A549 (cell line): ENCODE results near the gene CTIF. TPM values are rescaled to one million over a fixed set of nuclear protein-coding genes. Genes with fewer than 3 reads are reported as not detected.

Experiments
- ATAC-seq, 2 experiments: fragments of 200-7000 bp in 1 of 2; fragments of >200 bp in 1 of 2; cut with Nextera tagmentation in 1 of 2; cut with Tn5 transposase in 1 of 2; 3 replicates each; pipeline versions ENCODE4 v1.8.0 to v1.9.1; 2018 to 2020; ENCODE audit warnings: mild to moderate bottlenecking in 1 of 2, moderate library complexity in 1 of 2
- CTCF ChIA-PET: fragments of 300-600 bp; sonication (Branson Sonifier 250); formaldehyde crosslinking; extraction: SDS; loops from one replicate; lab custom pipeline; 2021; ENCODE audit warnings: antibody characterized with exemption, inconsistent platforms; lab: Yijun Ruan, JAX
- POLR2A ChIA-PET: fragments of 350-600 bp; formaldehyde crosslinking; extraction: SDS; loops from one replicate; lab custom pipeline; 2021; ENCODE audit warnings: antibody characterized with exemption, inconsistent platforms; lab: Yijun Ruan, JAX
- DNase-seq, 2 experiments: peaks; one replicate each; pipeline versions ENCODE4 v3.0.0 to v3.0.0-alpha.2; 2011 to 2016; ENCODE audit warnings: low read depth in 1 of 2, low spot score in 1 of 2
- FAIRE-seq: peaks from 2 replicates; lab custom pipeline; 2011; peaks lifted over from hg19 to GRCh38; lab: Jason Lieb, UNC
- H3K27ac ChIP-seq, 2 experiments: fragments of >200 bp; sonication (Bioruptor Twin); formaldehyde crosslinking; 3 replicates each; pipeline ENCODE4 v1.5.1; 2016 to 2017
- H3K4me1 ChIP-seq: fragments of >200 bp; sonication (Bioruptor Twin); formaldehyde crosslinking; 3 replicates; pipeline ENCODE4 v1.6.1; 2016
- H3K4me2 ChIP-seq: fragments of >200 bp; sonication (Bioruptor Twin); formaldehyde crosslinking; 3 replicates; pipeline ENCODE4 v1.6.1; 2016
- H3K4me3 ChIP-seq: fragments of >200 bp; sonication (Bioruptor Twin); formaldehyde crosslinking; 3 replicates; pipeline ENCODE4 v1.5.1; 2016
- H3K9me3 ChIP-seq: fragments of >200 bp; sonication (Bioruptor Twin); formaldehyde crosslinking; 3 replicates; pipeline ENCODE4 v1.6.1; 2016
- EP300 ChIP-seq, 2 experiments: fragments of >200 bp; sonication (Bioruptor Twin); formaldehyde crosslinking; IDR thresholded peaks; 2 replicates in 1 of 2; 3 replicates in 1 of 2; pipeline ENCODE4 v1.6.1; 2016 to 2017
- FOXS1 ChIP-seq: fragments of 250-450 bp; sonication (Bioruptor Pico); IDR thresholded peaks from 2 replicates; pipeline ENCODE4 v1.5.0; 2020; ENCODE audit warnings: mild to moderate bottlenecking, moderate library complexity
- GATA3 ChIP-seq: IDR thresholded peaks from 2 replicates; pipeline ENCODE4 v1.6.1; 2012; ENCODE audit warnings: borderline replicate concordance
- HOXB5 ChIP-seq: fragments of 250-450 bp; sonication (Bioruptor Pico); IDR thresholded peaks from 2 replicates; pipeline ENCODE4 v1.5.0; 2020; ENCODE audit warnings: mild to moderate bottlenecking, moderate library complexity
- JUN ChIP-seq, 2 experiments: fragments of >200 bp; sonication (Bioruptor Twin); formaldehyde crosslinking; IDR thresholded peaks; 2 replicates in 1 of 2; 3 replicates in 1 of 2; pipeline ENCODE4 v1.6.1; 2016 to 2017
- JUNB ChIP-seq: fragments of >200 bp; sonication (Bioruptor Twin); formaldehyde crosslinking; IDR thresholded peaks from 2 replicates; pipeline ENCODE4 v1.6.1; 2016
- NR3C1 ChIP-seq: fragments of >200 bp; sonication (Bioruptor Twin); formaldehyde crosslinking; IDR thresholded peaks from 3 replicates; pipeline ENCODE4 v1.6.1; 2017
- PHF8 ChIP-seq: fragments of 200-600 bp; sonication (generic); IDR thresholded peaks from 2 replicates; pipeline ENCODE4 v1.6.1; 2016; ENCODE audit warnings: low read depth, mild to moderate bottlenecking, antibody characterized with exemption, moderate library complexity, borderline replicate concordance
- RARB ChIP-seq: fragments of 250-450 bp; sonication (Bioruptor Pico); IDR thresholded peaks from 2 replicates; pipeline ENCODE4 v1.8.0; 2021; ENCODE audit warnings: mild to moderate bottlenecking, moderate library complexity
- RFX5 ChIP-seq: fragments of 450-650 bp; IDR thresholded peaks from 2 replicates; pipeline ENCODE4 v1.7.1; 2014; ENCODE audit warnings: antibody characterized with exemption, mild to moderate bottlenecking, moderate library complexity
- SMC3 ChIP-seq: fragments of >200 bp; sonication (Bioruptor Twin); formaldehyde crosslinking; IDR thresholded peaks from 3 replicates; pipeline ENCODE4 v1.6.1; 2018; ENCODE audit warnings: inconsistent platforms
- TFCP2L1 ChIP-seq: fragments of 250-450 bp; sonication (Bioruptor Pico); IDR thresholded peaks from 2 replicates; pipeline ENCODE4 v1.5.0; 2021; ENCODE audit warnings: mild to moderate bottlenecking
- ZSCAN20 ChIP-seq: fragments of 250-450 bp; sonication (Bioruptor Pico); IDR thresholded peaks from 2 replicates; pipeline ENCODE4 v1.8.0; 2022; ENCODE audit warnings: mild to moderate bottlenecking, moderate library complexity
- WGBS: methylation state at CpG from one replicate; pipeline ENCODE4 v1.1.6; 2017; ENCODE audit errors: missing lambda C conversion rate; 5-methylcytosine and 5-hydroxymethylcytosine counted together
- polyA plus RNA-seq, 4 experiments: library from polyadenylated mRNA; depleted of rRNA in 3 of 4; stranded (reverse); fragments of >200 nt; fragmentation: RNase III in 1 of 4; extraction: RNeasy Plus Mini Kit Qiagen cat#74134 plus additional on column Dnase treatment in 1 of 4; gene quantifications; 2 replicates in 3 of 4; 3 replicates in 1 of 4; pipeline ENCODE4 v1.2.3, GENCODE V29; 2011 to 2017
- TF ChIP-seq, protein P1 (sequence below): fragments of >200 bp; sonication (Bioruptor Twin); formaldehyde crosslinking; IDR thresholded peaks from 3 replicates; pipeline ENCODE4 v1.6.1; 2016
- TF ChIP-seq, protein P2 (sequence below): IDR thresholded peaks from 2 replicates; pipeline ENCODE4 v1.6.1; 2012
- TF ChIP-seq, protein P3 (sequence below): fragments of >200 bp; sonication (Bioruptor Twin); formaldehyde crosslinking; IDR thresholded peaks from 3 replicates; pipeline ENCODE4 v1.5.1; 2016

Gene CTIF
- polyA plus RNA-seq, 2 of the 4 experiments (the other 2 are of a cell fraction), result 17.0 to 24.7 TPM

DNA sequence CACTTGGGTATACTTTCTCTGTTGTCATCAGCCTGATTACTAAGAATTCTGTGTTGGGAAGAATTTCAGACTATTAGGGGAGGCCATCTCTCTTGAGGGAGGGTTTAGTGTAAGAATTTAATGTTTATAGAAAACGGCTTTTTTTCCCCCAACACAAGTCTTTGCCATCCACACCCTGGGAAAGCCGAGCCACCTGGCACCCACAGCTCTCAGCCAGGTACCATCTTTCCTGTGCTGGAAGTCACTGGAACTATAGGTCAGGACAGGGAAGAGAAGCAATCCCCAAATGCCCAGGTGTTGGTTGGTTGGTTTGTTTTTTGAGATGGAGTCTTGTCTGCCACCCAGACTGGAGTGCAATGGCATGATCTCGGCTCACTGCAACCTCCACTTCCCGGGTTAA, 256.9 kb downstream of the CTIF start:
- ChIA-PET CTCF (interaction anchor here (0.6 kb wide), 1 partner anchor 170 kb away, joined by 3 read pairs; no protein-coding TSS in a partner anchor), POLR2A (no interaction called here)
- no peak for ATAC-seq
- no peaks in the 10 kb centered on the region for H3K9me3 ChIP-seq
- H3K4me3 ChIP-seq, result no peak overlapping the region
- H3K4me1 ChIP-seq, result no peaks in the 10 kb centered on the region
- H3K27ac ChIP-seq, result no peak overlapping the region
- no peak for DNase-seq
- H3K4me2 ChIP-seq, result no peak overlapping the region
- no peak for TF ChIP-seq FOXS1 (CRISPR knock-in tag)
- FAIRE-seq, result no peak
- 83% methylated on average over 4 of the region's 4 CpGs for WGBS

DNA sequence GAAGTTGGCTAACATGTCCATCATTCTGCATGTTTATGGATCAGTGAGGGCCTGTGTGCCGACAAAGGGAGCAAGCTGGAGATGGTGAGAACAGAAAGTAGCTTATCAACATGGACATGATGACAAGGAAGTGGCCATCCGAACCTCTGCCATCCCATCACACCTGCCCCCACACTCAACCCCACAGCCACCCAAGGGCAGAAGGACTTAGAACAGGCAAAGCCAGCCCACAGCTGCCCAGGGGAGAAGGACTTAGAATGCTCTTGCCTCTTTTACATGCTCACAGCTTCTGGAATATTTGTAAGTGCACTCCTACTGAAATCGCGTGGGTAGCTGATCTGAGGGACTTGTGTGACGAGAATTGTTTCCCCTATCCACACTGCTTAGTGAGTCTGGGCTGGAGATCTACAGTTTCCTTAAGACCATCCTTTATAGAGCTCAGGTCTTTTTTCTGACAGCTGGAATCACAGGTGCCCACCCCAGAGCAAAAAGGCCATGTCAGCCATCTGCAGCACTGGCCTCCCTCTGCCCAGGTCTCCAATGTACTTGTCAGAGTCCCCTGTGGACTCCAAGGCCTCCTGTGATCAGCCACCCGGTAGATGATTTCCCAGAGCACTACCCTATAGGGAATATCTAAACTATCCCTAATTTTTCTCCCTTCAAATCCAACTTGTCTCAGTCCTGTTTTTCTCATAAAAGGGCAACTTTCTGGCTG, 257.8 kb downstream of the CTIF start:
- Histone ChIP-seq H3K4me3 (no peak overlapping the region), H3K4me1 (no peaks in the 10 kb centered on the region), H3K4me2 (no peak overlapping the region), H3K27ac (no peak overlapping the region), H3K9me3 (no peaks in the 10 kb centered on the region)
- ChIA-PET CTCF (interaction anchor here (1.0 kb wide), 1 partner anchor 19 kb away, joined by 3 read pairs; no protein-coding TSS in a partner anchor), POLR2A (no interaction called here)
- FAIRE-seq (no peak), DNase-seq (no peak), ATAC-seq (no peak)
- WGBS, result 98% methylated on average over 6 of the region's 6 CpGs
- TF ChIP-seq, protein P1, sequence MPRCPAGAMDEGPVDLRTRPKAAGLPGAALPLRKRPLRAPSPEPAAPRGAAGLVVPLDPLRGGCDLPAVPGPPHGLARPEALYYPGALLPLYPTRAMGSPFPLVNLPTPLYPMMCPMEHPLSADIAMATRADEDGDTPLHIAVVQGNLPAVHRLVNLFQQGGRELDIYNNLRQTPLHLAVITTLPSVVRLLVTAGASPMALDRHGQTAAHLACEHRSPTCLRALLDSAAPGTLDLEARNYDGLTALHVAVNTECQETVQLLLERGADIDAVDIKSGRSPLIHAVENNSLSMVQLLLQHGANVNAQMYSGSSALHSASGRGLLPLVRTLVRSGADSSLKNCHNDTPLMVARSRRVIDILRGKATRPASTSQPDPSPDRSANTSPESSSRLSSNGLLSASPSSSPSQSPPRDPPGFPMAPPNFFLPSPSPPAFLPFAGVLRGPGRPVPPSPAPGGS, result no peak
- TF ChIP-seq PHF8, result no peak
- TF ChIP-seq, protein P2, sequence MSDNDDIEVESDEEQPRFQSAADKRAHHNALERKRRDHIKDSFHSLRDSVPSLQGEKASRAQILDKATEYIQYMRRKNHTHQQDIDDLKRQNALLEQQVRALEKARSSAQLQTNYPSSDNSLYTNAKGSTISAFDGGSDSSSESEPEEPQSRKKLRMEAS, result no peak

DNA sequence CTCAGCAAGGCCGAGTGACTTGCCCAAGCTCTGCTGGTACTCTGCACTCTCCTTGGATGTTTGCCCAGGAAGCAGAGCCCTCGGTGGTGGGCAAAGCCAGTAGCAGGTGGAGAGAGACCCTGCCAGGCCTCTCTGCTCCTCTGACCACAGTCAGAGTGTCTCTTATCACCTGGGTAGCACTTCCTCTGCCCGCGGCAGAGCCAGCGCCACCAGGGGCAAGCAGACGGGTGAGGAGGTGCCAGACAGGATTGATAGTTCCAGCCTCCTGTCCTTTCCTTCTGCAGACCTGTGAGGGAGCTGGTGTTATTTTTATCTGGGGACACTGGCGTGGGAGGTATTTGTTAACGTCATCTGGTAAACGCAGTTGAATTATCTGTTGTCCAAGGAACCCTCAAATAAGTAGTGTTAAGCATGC, 259.0 kb downstream of the CTIF start:
- H3K4me1 ChIP-seq, result no peaks in the 10 kb centered on the region
- DNase-seq, result no peak
- CTCF ChIA-PET, result no interaction called here
- no peak overlapping the region for H3K27ac ChIP-seq
- ATAC-seq, result no peak
- POLR2A ChIA-PET, result no interaction called here
- no peak overlapping the region for H3K4me2 ChIP-seq
- FAIRE-seq, result no peak
- H3K4me3 ChIP-seq, result no peak overlapping the region
- TF ChIP-seq FOXS1 (CRISPR knock-in tag) (no peak), NR3C1 (no peak), ZSCAN20 (CRISPR knock-in tag) (no peak), JUNB (no peak), RARB (CRISPR knock-in tag) (no peak), TFCP2L1 (CRISPR knock-in tag) (no peak), HOXB5 (no peak), RFX5 (no peak), EP300 (IDR thresholded peaks at IDR 0.05) (no peak), JUN (IDR thresholded peaks at IDR 0.05) (no peak), SMC3 (no peak), GATA3 (no peak)
- TF ChIP-seq, protein P3, sequence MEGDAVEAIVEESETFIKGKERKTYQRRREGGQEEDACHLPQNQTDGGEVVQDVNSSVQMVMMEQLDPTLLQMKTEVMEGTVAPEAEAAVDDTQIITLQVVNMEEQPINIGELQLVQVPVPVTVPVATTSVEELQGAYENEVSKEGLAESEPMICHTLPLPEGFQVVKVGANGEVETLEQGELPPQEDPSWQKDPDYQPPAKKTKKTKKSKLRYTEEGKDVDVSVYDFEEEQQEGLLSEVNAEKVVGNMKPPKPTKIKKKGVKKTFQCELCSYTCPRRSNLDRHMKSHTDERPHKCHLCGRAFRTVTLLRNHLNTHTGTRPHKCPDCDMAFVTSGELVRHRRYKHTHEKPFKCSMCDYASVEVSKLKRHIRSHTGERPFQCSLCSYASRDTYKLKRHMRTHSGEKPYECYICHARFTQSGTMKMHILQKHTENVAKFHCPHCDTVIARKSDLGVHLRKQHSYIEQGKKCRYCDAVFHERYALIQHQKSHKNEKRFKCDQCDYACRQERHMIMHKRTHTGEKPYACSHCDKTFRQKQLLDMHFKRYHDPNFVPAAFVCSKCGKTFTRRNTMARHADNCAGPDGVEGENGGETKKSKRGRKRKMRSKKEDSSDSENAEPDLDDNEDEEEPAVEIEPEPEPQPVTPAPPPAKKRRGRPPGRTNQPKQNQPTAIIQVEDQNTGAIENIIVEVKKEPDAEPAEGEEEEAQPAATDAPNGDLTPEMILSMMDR, result no peak
- TF ChIP-seq, all 56 proteins: peak for 0
- 85% methylated on average over 9 of the region's 9 CpGs for WGBS
- H3K9me3 ChIP-seq, result no peaks in the 10 kb centered on the region
